Measurements from ENCODE around the gene CPT1B.
"Not testable (repeated sequence)": the region's sequence is repeated elsewhere in the genome, so short reads cannot be mapped to it uniquely, and the experiment has no call there.

CPT1B gene

DNA sequence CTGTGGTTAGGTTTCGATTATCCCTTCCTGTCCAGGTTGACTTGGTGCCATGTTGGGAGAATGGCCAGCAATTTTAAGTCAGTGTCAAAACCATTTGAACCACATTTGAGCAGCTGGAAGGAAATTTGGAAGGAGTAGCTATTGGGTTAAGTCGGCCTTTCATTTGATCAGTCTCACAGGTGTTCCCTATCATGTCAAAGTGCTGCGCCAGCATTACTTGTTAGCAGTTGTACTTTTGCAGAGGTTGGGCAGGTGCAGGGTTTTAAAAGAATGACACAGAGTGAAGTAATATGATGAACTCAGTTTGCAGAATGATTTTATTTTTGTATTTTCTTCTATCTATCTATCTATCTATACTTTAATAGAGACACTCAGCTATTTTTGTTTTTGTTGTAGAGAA, 42.0 kb downstream of the CPT1B start:
- no peaks in the 10 kb centered on the region for H3K4me1 ChIP-seq (ENCODE audit: insufficient read depth, insufficient read length)
- no peak for DNase-seq (ENCODE audit: low read depth, low spot score)
- TF ChIP-seq ZNF274 (IDR thresholded peaks at IDR 0.05; ENCODE audit: low read depth, low read length), result no peak
- TF ChIP-seq SUZ12 (IDR thresholded peaks at IDR 0.05; ENCODE audit: extremely low read depth, insufficient read depth, insufficient read length), result no peak
- no peak for TF ChIP-seq YY1 (IDR thresholded peaks at IDR 0.05; ENCODE audit: insufficient read depth, insufficient read length)
- H3K9ac ChIP-seq (ENCODE audit: insufficient read length, low read depth), result no peak overlapping the region
- H3K27me3 ChIP-seq (ENCODE audit: insufficient read depth, insufficient read length), result no peaks in the 10 kb centered on the region
- no peaks in the 10 kb centered on the region for H3K9me3 ChIP-seq (ENCODE audit: insufficient read depth, low read length)
- no peak overlapping the region for H3K4me3 ChIP-seq (ENCODE audit: insufficient read length, low read depth)
- H3K36me3 ChIP-seq (ENCODE audit: insufficient read depth, insufficient read length, low read length), result no peaks in the 10 kb centered on the region

DNA sequence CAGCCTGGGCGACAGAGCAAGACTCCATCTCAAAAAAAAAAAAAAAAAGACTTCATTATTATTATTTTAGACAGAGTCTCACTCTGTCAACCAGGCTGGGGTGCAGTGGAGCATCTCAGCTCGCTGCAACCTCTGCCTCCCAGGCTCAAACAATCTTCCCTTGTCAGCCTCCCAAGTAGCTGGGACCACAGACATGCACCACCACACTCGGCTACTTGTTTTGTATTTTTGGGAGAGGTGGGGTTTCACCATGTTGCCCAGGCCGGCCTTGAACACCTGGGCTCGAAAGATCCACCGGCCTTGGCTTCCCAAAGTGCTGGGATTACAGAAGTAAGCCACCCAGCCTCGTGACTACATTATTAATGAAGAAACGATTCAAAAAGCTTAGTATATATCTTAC, 43.1 kb downstream of the CPT1B start:
- no peak for DNase-seq (ENCODE audit: low read depth, low spot score)
- H3K27me3 ChIP-seq (ENCODE audit: insufficient read depth, insufficient read length), result no peaks in the 10 kb centered on the region
- H3K4me1 ChIP-seq (ENCODE audit: insufficient read depth, insufficient read length), result no peaks in the 10 kb centered on the region
- H3K4me3 ChIP-seq (ENCODE audit: insufficient read length, low read depth), result no peak overlapping the region
- H3K9me3 ChIP-seq (ENCODE audit: insufficient read depth, low read length), result no peaks in the 10 kb centered on the region
- no peak overlapping the region for H3K9ac ChIP-seq (ENCODE audit: insufficient read length, low read depth)
- no peaks in the 10 kb centered on the region for H3K36me3 ChIP-seq (ENCODE audit: insufficient read depth, insufficient read length, low read length)
- TF ChIP-seq SUZ12 (IDR thresholded peaks at IDR 0.05; ENCODE audit: extremely low read depth, insufficient read depth, insufficient read length), result no peak
- TF ChIP-seq YY1 (IDR thresholded peaks at IDR 0.05; ENCODE audit: insufficient read depth, insufficient read length), result no peak

DNA sequence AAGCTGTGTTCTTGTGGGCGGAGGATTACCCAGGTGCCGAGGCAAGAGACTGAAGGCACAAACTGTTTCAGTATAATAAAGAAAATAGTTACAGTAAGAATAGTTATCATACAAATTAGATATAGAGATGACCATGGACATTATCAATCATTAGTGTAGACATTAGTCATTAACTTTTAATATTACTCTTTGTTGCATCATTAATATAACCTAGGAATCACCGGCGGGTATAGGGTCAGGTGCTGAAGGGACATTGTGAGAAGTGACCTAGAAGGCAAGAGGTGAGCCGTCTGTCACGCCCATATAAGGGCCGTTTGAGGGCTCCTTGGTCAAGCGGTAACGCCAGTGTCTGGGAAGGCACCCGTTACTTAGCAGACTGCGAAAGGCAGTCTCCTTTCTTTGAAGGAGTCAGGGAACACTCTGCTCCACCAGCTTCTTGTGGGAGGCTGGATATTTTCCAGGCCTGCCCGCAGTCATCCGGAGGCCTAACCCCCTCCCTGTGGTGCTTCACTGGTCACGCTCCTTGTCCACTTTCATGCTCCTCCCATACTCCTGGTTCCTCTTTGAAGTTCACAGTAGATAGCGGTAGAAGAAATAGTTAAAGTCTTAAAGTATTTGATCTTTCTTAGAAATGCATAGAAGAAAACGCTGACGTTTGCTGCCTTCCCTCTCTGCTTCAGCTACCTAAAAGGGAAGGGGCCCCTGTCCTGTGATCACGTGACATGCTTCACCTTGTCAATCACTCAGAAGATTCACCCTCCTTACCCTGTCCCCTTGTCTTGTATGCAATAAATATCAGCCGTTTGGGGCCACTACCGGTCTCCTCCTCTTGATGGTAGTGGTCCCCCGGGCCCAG, 44.1 kb downstream of the CPT1B start:
- H3K36me3 ChIP-seq (ENCODE audit: insufficient read depth, insufficient read length, low read length); H3K4me1 ChIP-seq (ENCODE audit: insufficient read depth, insufficient read length); H3K27me3 ChIP-seq (ENCODE audit: insufficient read depth, insufficient read length); DNase-seq (ENCODE audit: low read depth, low spot score); H3K9me3 ChIP-seq (ENCODE audit: insufficient read depth, low read length); H3K4me3 ChIP-seq (ENCODE audit: insufficient read length, low read depth); H3K9ac ChIP-seq (ENCODE audit: insufficient read length, low read depth): not testable (repeated sequence)

DNA sequence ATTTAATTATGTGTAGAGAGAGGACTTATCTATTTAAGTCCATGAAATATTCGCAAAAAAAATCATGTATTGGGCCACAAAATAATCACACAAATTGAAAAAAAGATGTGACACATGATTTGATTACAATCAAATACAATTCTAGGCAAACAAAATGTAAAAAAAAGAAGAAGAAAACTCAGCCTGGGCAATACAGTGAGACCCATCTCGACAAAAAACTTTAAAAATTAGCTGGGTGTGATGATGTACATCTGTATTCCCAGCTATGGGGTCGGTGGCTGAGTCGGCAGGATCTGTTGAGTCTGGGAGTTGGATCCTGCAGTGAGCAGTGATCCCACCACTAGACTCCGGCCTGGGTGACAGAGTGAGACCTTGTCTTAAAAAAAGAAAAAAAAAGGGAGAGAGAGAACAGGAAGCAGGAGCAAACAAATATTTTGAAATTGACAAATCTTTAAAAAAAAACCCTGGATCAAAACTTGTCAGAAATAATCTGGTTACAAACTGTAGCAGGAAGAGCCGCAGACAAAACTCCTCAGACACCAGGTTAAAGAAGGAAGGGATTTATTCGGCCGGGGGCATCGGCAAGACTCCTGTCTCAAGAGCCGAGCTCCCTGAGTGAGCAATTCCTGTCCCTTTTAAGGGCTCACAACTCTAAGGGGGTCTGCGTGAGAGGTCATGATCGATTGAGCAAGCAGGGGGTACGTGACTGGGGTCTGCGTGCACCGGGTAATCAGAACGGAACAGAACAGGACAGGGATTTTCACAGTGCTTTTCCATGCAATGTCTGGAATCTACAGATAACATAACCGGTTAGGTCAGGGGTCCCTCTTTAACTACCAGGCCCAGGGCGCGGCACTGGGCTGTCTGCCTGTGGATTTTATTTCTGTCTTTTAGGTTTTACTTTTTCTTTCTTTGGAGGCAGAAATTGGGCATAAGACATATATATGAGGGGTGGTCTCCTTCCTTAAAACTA, 45.1 kb downstream of the CPT1B start:
- H3K9ac ChIP-seq (ENCODE audit: insufficient read length, low read depth), result peak overlapping the region; percentile 86

DNA sequence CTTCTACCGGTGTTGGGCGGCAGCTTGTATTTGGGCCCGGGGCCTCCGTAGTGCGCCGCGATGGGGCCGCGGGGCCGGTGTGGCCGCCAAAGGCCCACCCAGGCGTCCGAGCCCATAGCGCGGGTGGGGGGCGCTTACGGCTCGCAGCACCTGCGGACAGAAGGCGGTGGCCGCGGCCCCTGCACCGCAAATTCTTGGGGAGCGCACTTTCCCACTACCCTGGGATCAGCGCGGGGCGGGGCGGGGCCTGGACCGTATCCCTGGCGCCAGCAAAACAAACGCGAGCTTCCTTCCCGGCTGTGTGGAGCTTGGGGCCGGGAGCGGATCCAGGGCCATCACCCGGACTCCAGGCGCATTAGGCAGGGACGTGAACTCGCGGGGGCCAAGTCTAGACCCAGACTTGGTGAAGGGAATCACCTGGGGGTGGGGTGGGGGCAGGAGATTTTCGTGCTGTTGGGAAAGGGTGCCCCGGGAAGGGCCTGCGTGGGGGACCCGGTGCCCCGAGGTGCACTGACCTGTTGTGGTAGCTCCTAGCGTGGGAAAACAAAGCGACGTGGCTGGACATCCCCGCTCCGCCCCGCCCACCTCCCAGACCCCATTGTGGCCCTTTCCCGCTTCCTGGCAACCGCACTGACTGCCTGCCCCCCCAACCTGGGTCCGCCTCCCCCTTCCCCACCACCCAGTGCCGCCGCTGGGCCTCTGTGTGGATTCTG, 46.1 kb downstream of the CPT1B start:
- peaks cover 4% of the 10 kb centered on the region for H3K4me1 ChIP-seq (ENCODE audit: insufficient read depth, insufficient read length)
- no peaks in the 10 kb centered on the region for H3K27me3 ChIP-seq (ENCODE audit: insufficient read depth, insufficient read length)
- no peaks in the 10 kb centered on the region for H3K9me3 ChIP-seq (ENCODE audit: insufficient read depth, low read length)
- no peaks in the 10 kb centered on the region for H3K36me3 ChIP-seq (ENCODE audit: insufficient read depth, insufficient read length, low read length)
- DNase-seq (ENCODE audit: low read depth, low spot score), result no peak
- TF ChIP-seq ZNF274 (IDR thresholded peaks at IDR 0.05; ENCODE audit: low read depth, low read length) (no peak), YY1 (IDR thresholded peaks at IDR 0.05; ENCODE audit: insufficient read depth, insufficient read length) (no peak), SUZ12 (IDR thresholded peaks at IDR 0.05; ENCODE audit: extremely low read depth, insufficient read depth, insufficient read length) (no peak)
- peak overlapping the region; percentile 49 for H3K4me3 ChIP-seq (ENCODE audit: insufficient read length, low read depth)
- H3K9ac ChIP-seq (ENCODE audit: insufficient read length, low read depth), result peak overlapping the region; percentile 86

More for the DNA sequence above, 45.1 kb downstream of the CPT1B start:
- Histone ChIP-seq H3K4me3 (ENCODE audit: insufficient read length, low read depth) (no peak overlapping the region), H3K27me3 (ENCODE audit: insufficient read depth, insufficient read length) (no peaks in the 10 kb centered on the region), H3K36me3 (ENCODE audit: insufficient read depth, insufficient read length, low read length) (no peaks in the 10 kb centered on the region), H3K9me3 (ENCODE audit: insufficient read depth, low read length) (no peaks in the 10 kb centered on the region), H3K4me1 (ENCODE audit: insufficient read depth, insufficient read length) (no peaks in the 10 kb centered on the region)
- DNase-seq (ENCODE audit: low read depth, low spot score), result no peak
- no peak for TF ChIP-seq SUZ12 (IDR thresholded peaks at IDR 0.05; ENCODE audit: extremely low read depth, insufficient read depth, insufficient read length)
- TF ChIP-seq ZNF274 (IDR thresholded peaks at IDR 0.05; ENCODE audit: low read depth, low read length), result no peak
- TF ChIP-seq YY1 (IDR thresholded peaks at IDR 0.05; ENCODE audit: insufficient read depth, insufficient read length), result no peak

GRCh38 chr22:50531546-50531961, 46.7 kb downstream of the CPT1B start:
- TF ChIP-seq ZNF274 (IDR thresholded peaks at IDR 0.05; ENCODE audit: low read depth, low read length), result no peak
- TF ChIP-seq YY1 (IDR thresholded peaks at IDR 0.05; ENCODE audit: insufficient read depth, insufficient read length), result no peak
- no peak for TF ChIP-seq SUZ12 (IDR thresholded peaks at IDR 0.05; ENCODE audit: extremely low read depth, insufficient read depth, insufficient read length)
- Histone ChIP-seq H3K27me3 (ENCODE audit: insufficient read depth, insufficient read length) (no peaks in the 10 kb centered on the region), H3K4me3 (ENCODE audit: insufficient read length, low read depth) (peak overlapping the region; percentile 49), H3K4me1 (ENCODE audit: insufficient read depth, insufficient read length) (peaks cover 4% of the 10 kb centered on the region), H3K9me3 (ENCODE audit: insufficient read depth, low read length) (no peaks in the 10 kb centered on the region), H3K9ac (ENCODE audit: insufficient read length, low read depth) (peak overlapping the region; percentile 86), H3K36me3 (ENCODE audit: insufficient read depth, insufficient read length, low read length) (no peaks in the 10 kb centered on the region)
- no peak for DNase-seq (ENCODE audit: low read depth, low spot score)

Data from NT2/D1 (cell line).